Lower leg skin (tissue), 3 donors: ENCODE data around the gene MEIOB.

Experiments used
- CTCF ChIP-seq, 3 donors: fragments of 450-650 bp; IDR thresholded peaks; one replicate each; pipeline ENCODE4 v1.5.1; 2016; ENCODE audit warnings: antibody characterized with exemption in 3 of 3, mild to moderate bottlenecking in 3 of 3, moderate library complexity in 2 of 3
- POLR2A ChIP-seq, 2 donors: fragments of 450-650 bp; IDR thresholded peaks; one replicate each; pipeline ENCODE4 v1.6.1; 2016 to 2017; ENCODE audit warnings: antibody characterized with exemption in 2 of 2, mild to moderate bottlenecking in 1 of 2, moderate library complexity in 1 of 2

GRCh38 chr16:1791256-1791942 is 80.6 kb downstream of the MEIOB start:
- no peak for TF ChIP-seq CTCF (IDR thresholded peaks at IDR 0.05)
- TF ChIP-seq POLR2A (IDR thresholded peaks at IDR 0.05): no peak
